Common myeloid progenitor, CD34-positive (primary cell): ENCODE results near the gene NDUFS3.

Experiments used
- CTCF ChIA-PET: fragments of 350-600 bp; sonication (Branson Sonifier 250); formaldehyde crosslinking; loops from one replicate; lab custom pipeline; 2021; ENCODE audit warnings: antibody characterized with exemption; lab: Charles Lee
- POLR2A ChIA-PET: fragments of 350-600 bp; sonication (Branson Sonifier 250); formaldehyde crosslinking; loops from one replicate; lab custom pipeline; 2021; ENCODE audit warnings: antibody characterized with exemption; lab: Charles Lee
- DNase-seq, 3 donors: peaks; one replicate each; pipeline versions ENCODE4 v3.0.0 to v3.0.0-alpha.2; 2013
- H3K27ac ChIP-seq, 2 experiments: 1 replicate in 1 of 2; 2 replicates in 1 of 2; pipeline ENCODE4 v1.7.0; 2013; ENCODE audit warnings: inconsistent platforms in 2 of 2, low read length in 2 of 2, mild to moderate bottlenecking in 2 of 2, low read depth in 1 of 2, moderate library complexity in 1 of 2; ENCODE audit not compliant: severe bottlenecking in 2 of 2, insufficient read depth in 1 of 2, poor library complexity in 1 of 2
- H3K27me3 ChIP-seq, 5 experiments: replicated peaks in 2 of 5; 1 replicate in 3 of 5; 2 replicates in 2 of 5; pipeline versions ENCODE4 v1.6.1 to v1.7.0; 2013; ENCODE audit warnings: low read length in 4 of 5, mild to moderate bottlenecking in 2 of 5, moderate library complexity in 2 of 5, inconsistent platforms in 1 of 5; ENCODE audit not compliant: insufficient read depth in 5 of 5, control insufficient read depth in 4 of 5
- H3K36me3 ChIP-seq, 4 experiments: 1 replicate in 2 of 4; 2 replicates in 2 of 4; pipeline versions ENCODE4 v1.6.1 to v1.7.0; 2013; ENCODE audit warnings: low read length in 3 of 4, control low read depth in 1 of 4, mild to moderate bottlenecking in 1 of 4; ENCODE audit not compliant: control insufficient read depth in 4 of 4, insufficient read depth in 4 of 4
- H3K4me1 ChIP-seq, 4 experiments: 1 replicate in 3 of 4; 2 replicates in 1 of 4; pipeline versions ENCODE4 v1.6.1 to v1.7.1; 2013; ENCODE audit warnings: low read length in 3 of 4, mild to moderate bottlenecking in 3 of 4, control low read depth in 1 of 4, inconsistent platforms in 1 of 4, moderate library complexity in 1 of 4; ENCODE audit not compliant: control insufficient read depth in 4 of 4, insufficient read depth in 4 of 4; ENCODE audit errors: control extremely low read depth in 1 of 4
- H3K4me3 ChIP-seq, 7 experiments: 1 replicate in 4 of 7; 2 replicates in 3 of 7; pipeline versions ENCODE4 v1.5.1 to v1.7.0; 2013; ENCODE audit warnings: mild to moderate bottlenecking in 7 of 7, low read length in 6 of 7, moderate library complexity in 6 of 7, inconsistent platforms in 2 of 7, low read depth in 2 of 7, control low read depth in 1 of 7; ENCODE audit not compliant: insufficient read depth in 4 of 7, control insufficient read depth in 1 of 7; ENCODE audit errors: extremely low read depth in 1 of 7
- H3K9me3 ChIP-seq, 5 experiments: 1 replicate in 4 of 5; 2 replicates in 1 of 5; pipeline versions ENCODE4 v1.6.1 to v1.7.1; 2013; ENCODE audit warnings: low read length in 4 of 5, mild to moderate bottlenecking in 2 of 5, inconsistent platforms in 1 of 5, low read depth in 1 of 5, moderate library complexity in 1 of 5; ENCODE audit not compliant: control insufficient read depth in 4 of 5, insufficient read depth in 2 of 5; ENCODE audit errors: control extremely low read depth in 1 of 5
- WGBS: methylation state at CpG from one replicate; pipeline ENCODE4 v1.1.5; 2013; ENCODE audit not compliant: insufficient coverage; 5-methylcytosine and 5-hydroxymethylcytosine counted together

The NDUFS3 gene

GRCh38 chr11:47565340-47566148, 13.3 kb upstream of the NDUFS3 start, which contains the start of gene PTPMT1:
Gene PTPMT1 (plus strand): TSS chr11:47565599. CDS start chr11:47565623, 24 bp downstream.
- Histone ChIP-seq H3K9me3 (no peaks in the 10 kb centered on the region), H3K4me1 (peaks cover 6 to 16% (median 14%) of the 10 kb centered on the region in 4 experiments), H3K4me3 (peak within 1 kb of the TSS; percentile 19 to 93 (median 83)), H3K27ac (peak within 1 kb of the TSS; percentile 80 to 90), H3K27me3 (no peaks in the 10 kb centered on the region), H3K36me3 (peaks cover 0 to 21% (median 12%) of the 10 kb centered on the region in 4 experiments)
- ChIA-PET CTCF (interaction anchor here (0.8 to 4.0 kb wide), 9 partner anchors 9 to 56 kb away, joined by 3 to 23 read pairs (median 4); partner anchors contain the start of gene CELF1), POLR2A (interaction anchor here (0.5 to 1.7 kb wide), 4 partner anchors 12 to 1517 kb away, joined by 3 to 11 read pairs (median 5); no protein-coding TSS in a partner anchor)
- WGBS = under 1% methylated on average over 74 of the region's 86 CpGs
- peak; percentile 63 to 81 (median 72) for DNase-seq

- peak overlapping the region; percentile 19 to 93 (median 83) for H3K4me3 ChIP-seq
- no peaks in the 10 kb centered on the region for H3K27me3 ChIP-seq
- H3K27ac ChIP-seq = peak overlapping the region; percentile 80 to 90
- ChIA-PET CTCF (interaction anchor here (0.8 to 4.0 kb wide), 5 partner anchors 10 to 50 kb away, joined by 3 to 23 read pairs (median 7); partner anchors contain the start of gene CELF1), POLR2A (interaction anchor here (0.6 to 1.7 kb wide), 2 partner anchors 11 to 59 kb away, joined by 7 to 11 read pairs; no protein-coding TSS in a partner anchor)
- H3K36me3 ChIP-seq = peaks cover 0 to 27% (median 16%) of the 10 kb centered on the region in 4 experiments
- H3K4me1 ChIP-seq = peaks cover 6 to 16% (median 14%) of the 10 kb centered on the region in 4 experiments
- WGBS = 7% methylated on average over 12 of the region's 17 CpGs
- no peaks in the 10 kb centered on the region for H3K9me3 ChIP-seq
- peak in 2 of 3 donors; percentile 34 to 41 for DNase-seq
These were observed 12.7 kb upstream of the NDUFS3 start for GRCh38 chr11:47566149-47566698.

GRCh38 chr11:47569646-47570045, 9.2 kb upstream of the NDUFS3 start:
- ChIA-PET POLR2A (no interaction called here), CTCF (interaction anchor here (0.9 to 1.4 kb wide), 4 partner anchors 16 to 91 kb away, joined by 3 read pairs; partner anchors contain the start of gene CELF1)
- WGBS = 98% methylated on average over 4 of the region's 7 CpGs
- H3K4me1 ChIP-seq = peaks cover 5 to 15% (median 13%) of the 10 kb centered on the region in 4 experiments
- H3K27me3 ChIP-seq = no peaks in the 10 kb centered on the region
- peaks cover 19 to 54% (median 39%) of the 10 kb centered on the region in 4 experiments for H3K36me3 ChIP-seq
- no peak for DNase-seq
- H3K27ac ChIP-seq = no peak overlapping the region
- no peak overlapping the region for H3K4me3 ChIP-seq
- no peaks in the 10 kb centered on the region for H3K9me3 ChIP-seq

- 82% methylated on average over 3 of the region's 3 CpGs for WGBS
- peaks cover 23 to 59% (median 43%) of the 10 kb centered on the region in 4 experiments for H3K36me3 ChIP-seq
- POLR2A ChIA-PET = no interaction called here
- CTCF ChIA-PET = interaction anchor here (1.4 to 1.5 kb wide), 2 partner anchors 61 to 92 kb away, joined by 3 read pairs; no protein-coding TSS in a partner anchor
- DNase-seq = no peak
- H3K4me1 ChIP-seq = peaks cover 3 to 8% (median 7%) of the 10 kb centered on the region in 4 experiments
- no peak overlapping the region for H3K27ac ChIP-seq
- no peaks in the 10 kb centered on the region for H3K27me3 ChIP-seq
- H3K4me3 ChIP-seq = no peak overlapping the region
- no peaks in the 10 kb centered on the region for H3K9me3 ChIP-seq
These were observed 8.1 kb upstream of the NDUFS3 start for GRCh38 chr11:47570651-47571356.

- ChIA-PET CTCF (interaction anchor here (1.5 kb wide), 1 partner anchor 62 kb away, joined by 3 read pairs; no protein-coding TSS in a partner anchor), POLR2A (no interaction called here)
- H3K27ac ChIP-seq = no peak overlapping the region
- no peaks in the 10 kb centered on the region for H3K9me3 ChIP-seq
- H3K27me3 ChIP-seq = no peaks in the 10 kb centered on the region
- H3K36me3 ChIP-seq = peaks cover 24 to 62% (median 44%) of the 10 kb centered on the region in 4 experiments
- no peak for DNase-seq
- H3K4me3 ChIP-seq = no peak overlapping the region
- WGBS = 94% methylated on average over 3 of the region's 4 CpGs
- peaks cover 3 to 8% (median 5%) of the 10 kb centered on the region in 4 experiments for H3K4me1 ChIP-seq
These were observed 7.5 kb upstream of the NDUFS3 start for GRCh38 chr11:47571357-47571729.

GRCh38 chr11:47571895-47572294, 7.0 kb upstream of the NDUFS3 start:
- 100% methylated on average over 1 of the region's 1 CpG for WGBS
- Histone ChIP-seq H3K36me3 (peaks cover 24 to 65% (median 45%) of the 10 kb centered on the region in 4 experiments), H3K4me3 (no peak overlapping the region), H3K9me3 (no peaks in the 10 kb centered on the region), H3K4me1 (peaks cover 0 to 3% (median under 1%) of the 10 kb centered on the region in 4 experiments), H3K27me3 (no peaks in the 10 kb centered on the region), H3K27ac (no peak overlapping the region)
- CTCF ChIA-PET = interaction anchor here (1.5 to 1.6 kb wide), 2 partner anchors 26 to 63 kb away, joined by 3 read pairs; no protein-coding TSS in a partner anchor
- POLR2A ChIA-PET = no interaction called here
- DNase-seq = no peak
